Astrocyte (in vitro differentiated cells and primary cell): ENCODE results near the gene MYH13. TPM values are rescaled to one million over a fixed set of nuclear protein-coding genes. Genes with fewer than 3 reads are reported as not detected.

Experiments used
- DNase-seq: peaks from one replicate; pipeline ENCODE4 v3.0.0-alpha.2; 2010; ENCODE audit warnings: low read depth
- FAIRE-seq: peaks from 2 replicates; lab custom pipeline; 2011; peaks lifted over from hg19 to GRCh38; lab: Jason Lieb, UNC
- H2AFZ ChIP-seq: 2 replicates; pipeline ENCODE4 v1.6.0; 2012; ENCODE audit warnings: low read depth, low read length, inconsistent platforms
- H3K27ac ChIP-seq: 2 replicates; pipeline ENCODE4 v1.5.1; 2011; ENCODE audit warnings: low read depth, low read length, inconsistent platforms
- H3K27me3 ChIP-seq: 2 replicates; pipeline ENCODE4 v1.6.0; 2011; ENCODE audit warnings: low read length, inconsistent platforms; ENCODE audit not compliant: insufficient read depth
- H3K36me3 ChIP-seq: 2 replicates; pipeline ENCODE4 v1.5.1; 2011; ENCODE audit warnings: low read length, inconsistent platforms; ENCODE audit not compliant: insufficient read depth
- H3K4me1 ChIP-seq: 2 replicates; pipeline ENCODE4 v1.5.1; 2011; ENCODE audit warnings: low read length, inconsistent platforms; ENCODE audit not compliant: insufficient read depth
- H3K4me2 ChIP-seq: 2 replicates; pipeline ENCODE4 v1.6.0; 2012; ENCODE audit warnings: low read length, inconsistent platforms
- H3K4me3 ChIP-seq: 2 replicates; pipeline ENCODE4 v1.5.1; 2011; ENCODE audit warnings: low read depth, mild to moderate bottlenecking, low read length, inconsistent platforms; ENCODE audit not compliant: insufficient read depth
- H3K79me2 ChIP-seq: 2 replicates; pipeline ENCODE4 v1.6.0; 2012; ENCODE audit warnings: mild to moderate bottlenecking, low read length, inconsistent platforms; ENCODE audit not compliant: insufficient read depth
- H3K9ac ChIP-seq: 2 replicates; pipeline ENCODE4 v1.6.0; 2012; ENCODE audit warnings: mild to moderate bottlenecking, low read length, inconsistent platforms
- H3K9me3 ChIP-seq: 2 replicates; pipeline ENCODE4 v1.5.1; 2012; ENCODE audit warnings: low read depth, mild to moderate bottlenecking, low read length, inconsistent platforms; ENCODE audit not compliant: insufficient read depth
- H4K20me1 ChIP-seq: 2 replicates; pipeline ENCODE4 v1.6.0; 2012; ENCODE audit warnings: low read length, inconsistent platforms; ENCODE audit not compliant: insufficient read depth
- H3K27ac Mint-ChIP-seq: one replicate; pipeline ENCODE4 v1.8.0; 2021; ENCODE audit warnings: mild to moderate bottlenecking, mixed read lengths; ENCODE audit not compliant: unreplicated experiment
- H3K27me3 Mint-ChIP-seq: one replicate; pipeline ENCODE4 v1.8.0; 2021; ENCODE audit warnings: low read depth, mixed read lengths; ENCODE audit not compliant: unreplicated experiment
- H3K36me3 Mint-ChIP-seq: one replicate; pipeline ENCODE4 v1.8.0; 2021; ENCODE audit warnings: low read depth, mixed read lengths; ENCODE audit not compliant: unreplicated experiment
- H3K4me1 Mint-ChIP-seq: one replicate; pipeline ENCODE4 v1.8.0; 2021; ENCODE audit warnings: low read depth, mixed read lengths; ENCODE audit not compliant: unreplicated experiment
- H3K4me3 Mint-ChIP-seq: one replicate; pipeline ENCODE4 v1.8.0; 2021; ENCODE audit warnings: mild to moderate bottlenecking, moderate library complexity, mixed read lengths; ENCODE audit not compliant: unreplicated experiment
- H3K9me3 Mint-ChIP-seq: one replicate; pipeline ENCODE4 v1.8.0; 2021; ENCODE audit warnings: mild to moderate bottlenecking, mixed read lengths; ENCODE audit not compliant: unreplicated experiment
- EZH2 ChIP-seq: IDR thresholded peaks from 2 replicates; pipeline ENCODE4 v1.6.1; 2012; ENCODE audit warnings: mild to moderate bottlenecking, low read length, inconsistent platforms; ENCODE audit not compliant: insufficient read depth
- total RNA-seq: library from RNA; stranded (reverse); gene quantifications from 2 replicates; pipeline ENCODE4 v1.2.1, GENCODE V29; 2021
- TF ChIP-seq, protein P1 (sequence below): IDR thresholded peaks from 2 replicates; pipeline ENCODE4 v1.5.1; 2011; ENCODE audit warnings: low read depth, mild to moderate bottlenecking, inconsistent platforms, low read length, moderate library complexity; ENCODE audit not compliant: insufficient read depth

MYH13 gene
- total RNA-seq, 1 donor from 2014 or later, result not detected

DNA sequence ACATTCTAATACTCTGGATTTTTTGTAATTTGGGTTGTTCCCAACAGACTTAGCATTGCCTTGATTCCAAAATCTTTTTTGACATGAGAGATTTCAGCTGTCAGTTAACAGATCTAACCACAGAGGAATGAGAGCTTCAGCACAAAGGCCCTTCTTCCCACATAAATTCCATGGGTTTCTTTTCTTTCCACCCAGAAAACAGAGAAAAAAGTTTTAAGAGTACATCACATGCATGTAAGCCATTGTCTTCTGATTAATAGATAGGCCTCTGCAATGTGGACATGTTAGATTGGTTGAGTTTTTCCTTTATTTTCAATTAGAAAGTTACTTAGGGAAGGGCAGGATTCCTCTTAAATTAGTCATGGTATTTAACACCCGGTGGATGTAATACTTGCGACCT is 48.0 kb upstream of the MYH13 start:
- H3K27ac ChIP-seq, result no peak overlapping the region
- no peaks in the 10 kb centered on the region for H3K36me3 ChIP-seq
- Mint-ChIP-seq H3K36me3 (no peaks in the 10 kb centered on the region), H3K9me3 (peaks cover 4% of the 10 kb centered on the region), H3K4me3 (no peak overlapping the region), H3K27me3 (no peaks in the 10 kb centered on the region), H3K4me1 (peaks cover 12% of the 10 kb centered on the region), H3K27ac (peak overlapping the region; percentile 37)
- no peak overlapping the region for H3K4me2 ChIP-seq
- no peaks in the 10 kb centered on the region for H3K4me1 ChIP-seq
- FAIRE-seq, result no peak
- H3K79me2 ChIP-seq, result no peaks in the 10 kb centered on the region
- TF ChIP-seq, protein P1, sequence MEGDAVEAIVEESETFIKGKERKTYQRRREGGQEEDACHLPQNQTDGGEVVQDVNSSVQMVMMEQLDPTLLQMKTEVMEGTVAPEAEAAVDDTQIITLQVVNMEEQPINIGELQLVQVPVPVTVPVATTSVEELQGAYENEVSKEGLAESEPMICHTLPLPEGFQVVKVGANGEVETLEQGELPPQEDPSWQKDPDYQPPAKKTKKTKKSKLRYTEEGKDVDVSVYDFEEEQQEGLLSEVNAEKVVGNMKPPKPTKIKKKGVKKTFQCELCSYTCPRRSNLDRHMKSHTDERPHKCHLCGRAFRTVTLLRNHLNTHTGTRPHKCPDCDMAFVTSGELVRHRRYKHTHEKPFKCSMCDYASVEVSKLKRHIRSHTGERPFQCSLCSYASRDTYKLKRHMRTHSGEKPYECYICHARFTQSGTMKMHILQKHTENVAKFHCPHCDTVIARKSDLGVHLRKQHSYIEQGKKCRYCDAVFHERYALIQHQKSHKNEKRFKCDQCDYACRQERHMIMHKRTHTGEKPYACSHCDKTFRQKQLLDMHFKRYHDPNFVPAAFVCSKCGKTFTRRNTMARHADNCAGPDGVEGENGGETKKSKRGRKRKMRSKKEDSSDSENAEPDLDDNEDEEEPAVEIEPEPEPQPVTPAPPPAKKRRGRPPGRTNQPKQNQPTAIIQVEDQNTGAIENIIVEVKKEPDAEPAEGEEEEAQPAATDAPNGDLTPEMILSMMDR, result no peak
- no peak for TF ChIP-seq EZH2
- H3K9ac ChIP-seq, result no peak overlapping the region
- H4K20me1 ChIP-seq, result no peaks in the 10 kb centered on the region
- no peak overlapping the region for H3K4me3 ChIP-seq
- no peak overlapping the region for H2AFZ ChIP-seq
- H3K9me3 ChIP-seq, result no peaks in the 10 kb centered on the region
- H3K27me3 ChIP-seq, result no peaks in the 10 kb centered on the region
- no peak for DNase-seq

DNA sequence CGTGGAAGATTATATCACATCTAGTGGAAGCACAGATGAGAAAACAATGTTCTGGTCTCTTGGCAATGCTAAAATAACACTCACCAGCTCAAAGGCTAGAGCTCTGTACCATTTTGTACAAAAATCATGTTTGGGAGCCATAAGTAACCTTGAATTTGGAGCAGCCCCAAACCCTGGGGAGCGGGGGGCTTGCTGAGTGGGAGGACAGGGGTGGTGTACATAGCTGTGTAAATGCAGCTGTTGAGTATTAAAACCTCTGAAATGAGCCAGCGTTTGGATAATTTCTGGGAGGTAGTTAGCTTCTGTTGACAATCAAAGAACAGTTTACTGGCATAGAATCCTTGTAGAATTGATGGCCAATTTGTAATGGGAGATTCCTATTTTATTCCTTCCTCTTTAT is 44.6 kb upstream of the MYH13 start:
- H3K4me3 Mint-ChIP-seq, result no peak overlapping the region
- H2AFZ ChIP-seq, result no peak overlapping the region

DNA sequence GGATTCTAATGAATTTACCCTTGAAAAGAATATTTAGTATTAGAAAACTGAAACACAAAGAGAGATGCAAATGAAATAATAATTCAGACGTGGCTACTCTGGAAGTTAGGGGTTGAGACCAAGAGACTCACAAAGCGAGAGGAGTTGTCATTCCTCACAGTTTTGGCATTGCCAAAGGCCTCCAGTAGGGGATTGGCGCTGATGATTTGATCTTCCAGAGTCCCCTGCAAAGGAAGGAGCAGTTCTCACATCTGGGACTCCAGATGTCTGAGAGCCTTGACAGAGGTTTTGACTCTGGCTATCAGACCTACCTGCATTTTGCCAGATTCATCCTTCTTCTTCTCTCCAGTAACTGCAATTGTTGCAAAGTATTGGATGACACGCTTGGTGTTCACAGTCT is 42.4 kb upstream of the MYH13 start:
- H2AFZ ChIP-seq, result no peak overlapping the region
- no peaks in the 10 kb centered on the region for H3K36me3 ChIP-seq
- H3K4me2 ChIP-seq, result no peak overlapping the region
- no peaks in the 10 kb centered on the region for H3K9me3 ChIP-seq
- Mint-ChIP-seq H3K36me3 (no peaks in the 10 kb centered on the region), H3K4me3 (no peak overlapping the region), H3K27ac (no peak overlapping the region), H3K9me3 (peaks cover 2% of the 10 kb centered on the region), H3K4me1 (peaks cover 3% of the 10 kb centered on the region), H3K27me3 (no peaks in the 10 kb centered on the region)
- no peaks in the 10 kb centered on the region for H3K4me1 ChIP-seq
- no peaks in the 10 kb centered on the region for H3K79me2 ChIP-seq
- TF ChIP-seq EZH2, result no peak
- TF ChIP-seq, protein P1, result no peak
- H3K9ac ChIP-seq, result no peak overlapping the region
- no peaks in the 10 kb centered on the region for H4K20me1 ChIP-seq
- DNase-seq (no peak), FAIRE-seq (no peak)
- no peaks in the 10 kb centered on the region for H3K27me3 ChIP-seq
- no peak overlapping the region for H3K4me3 ChIP-seq
- H3K27ac ChIP-seq, result no peak overlapping the region

More for the DNA sequence above, 44.6 kb upstream of the MYH13 start:
- Histone ChIP-seq H3K27me3 (no peaks in the 10 kb centered on the region), H3K9ac (no peak overlapping the region), H3K4me2 (no peak overlapping the region), H3K27ac (no peak overlapping the region), H3K9me3 (no peaks in the 10 kb centered on the region), H3K4me1 (no peaks in the 10 kb centered on the region), H3K36me3 (no peaks in the 10 kb centered on the region), H3K79me2 (no peaks in the 10 kb centered on the region), H3K4me3 (no peak overlapping the region), H4K20me1 (no peaks in the 10 kb centered on the region)
- peaks cover 12% of the 10 kb centered on the region for H3K4me1 Mint-ChIP-seq
- H3K9me3 Mint-ChIP-seq, result peaks cover 2% of the 10 kb centered on the region
- TF ChIP-seq, protein P1, result no peak
- no peak for TF ChIP-seq EZH2
- no peak overlapping the region for H3K27ac Mint-ChIP-seq
- no peaks in the 10 kb centered on the region for H3K36me3 Mint-ChIP-seq
- no peak for DNase-seq
- no peaks in the 10 kb centered on the region for H3K27me3 Mint-ChIP-seq
- FAIRE-seq, result no peak
